ENCODE data around the gene TATDN2. TPM values are rescaled to one million over a fixed set of nuclear protein-coding genes. Genes with fewer than 3 reads are reported as not detected.
"Not testable (repeated sequence)": the region's sequence is repeated elsewhere in the genome, so short reads cannot be mapped to it uniquely, and the experiment has no call there.

The TATDN2 gene
- total RNA-seq, 2 experiments from 2014 or later: 55.4 to 67.4 TPM

GRCh38 chr3:10263646-10264363 is 15.5 kb downstream of the TATDN2 start:
- no peaks in the 10 kb centered on the region for H3K9me3 Mint-ChIP-seq
- peak; percentile 62 for DNase-seq
- ATAC-seq (ENCODE audit: low read depth): peak; percentile 93
- H3K36me3 Mint-ChIP-seq: peaks cover 47% of the 10 kb centered on the region
- peaks cover 44% of the 10 kb centered on the region for H3K4me1 Mint-ChIP-seq
- H3K27ac Mint-ChIP-seq: peak overlapping the region; percentile 76
- H3K27me3 Mint-ChIP-seq: no peaks in the 10 kb centered on the region
- POLR2A ChIA-PET: interaction anchor here (0.7 to 1.4 kb wide), 4 partner anchors 16 to 25 kb away, joined by 3 to 7 read pairs (median 5); partner anchors contain the start of gene TATDN2
- peak overlapping the region; percentile 66 for H3K4me3 Mint-ChIP-seq

- H3K36me3 Mint-ChIP-seq: peaks cover 43% of the 10 kb centered on the region
- H3K27me3 Mint-ChIP-seq: no peaks in the 10 kb centered on the region
- POLR2A ChIA-PET: no interaction called here
- ATAC-seq (ENCODE audit: low read depth) (no peak), DNase-seq (no peak)
- no peaks in the 10 kb centered on the region for H3K9me3 Mint-ChIP-seq
- H3K4me1 Mint-ChIP-seq: peaks cover 39% of the 10 kb centered on the region
- H3K4me3 Mint-ChIP-seq: peak overlapping the region; percentile 4
- no peak overlapping the region for H3K27ac Mint-ChIP-seq
Measured at GRCh38 chr3:10265833-10266232, 17.6 kb downstream of the TATDN2 start.

GRCh38 chr3:10266936-10267335 is 18.7 kb downstream of the TATDN2 start:
- H3K27ac Mint-ChIP-seq; H3K4me3 Mint-ChIP-seq; H3K9me3 Mint-ChIP-seq; POLR2A ChIA-PET; H3K27me3 Mint-ChIP-seq; DNase-seq; ATAC-seq (ENCODE audit: low read depth): not testable (repeated sequence)
- peaks cover 37% of the 10 kb centered on the region for H3K4me1 Mint-ChIP-seq
- H3K36me3 Mint-ChIP-seq: peaks cover 43% of the 10 kb centered on the region

- no peak for ATAC-seq (ENCODE audit: low read depth)
- no peak overlapping the region for H3K4me3 Mint-ChIP-seq
- no peak for DNase-seq
- peaks cover 37% of the 10 kb centered on the region for H3K4me1 Mint-ChIP-seq
- H3K27me3 Mint-ChIP-seq: no peaks in the 10 kb centered on the region
- H3K36me3 Mint-ChIP-seq: peaks cover 42% of the 10 kb centered on the region
- POLR2A ChIA-PET: no interaction called here
- no peaks in the 10 kb centered on the region for H3K9me3 Mint-ChIP-seq
- H3K27ac Mint-ChIP-seq: no peak overlapping the region
Measured at GRCh38 chr3:10268116-10268515, 19.9 kb downstream of the TATDN2 start.

- POLR2A ChIA-PET: interaction anchor here (0.5 to 0.6 kb wide), 2 partner anchors 8 to 93 kb away, joined by 3 read pairs; no protein-coding TSS in a partner anchor
- Mint-ChIP-seq H3K27me3 (no peaks in the 10 kb centered on the region), H3K4me1 (peaks cover 35% of the 10 kb centered on the region), H3K36me3 (peaks cover 41% of the 10 kb centered on the region), H3K4me3 (no peak overlapping the region), H3K9me3 (no peaks in the 10 kb centered on the region), H3K27ac (no peak overlapping the region)
- DNase-seq (no peak), ATAC-seq (ENCODE audit: low read depth) (no peak)
Measured at GRCh38 chr3:10268930-10269329, 20.7 kb downstream of the TATDN2 start.

- H3K36me3 Mint-ChIP-seq: peaks cover 42% of the 10 kb centered on the region
- no peak overlapping the region for H3K27ac Mint-ChIP-seq
- ATAC-seq (ENCODE audit: low read depth) (no peak), DNase-seq (no peak)
- POLR2A ChIA-PET: interaction anchor here (0.6 kb wide), 1 partner anchor 9 kb away, joined by 3 read pairs; no protein-coding TSS in a partner anchor
- H3K4me1 Mint-ChIP-seq: peaks cover 36% of the 10 kb centered on the region
- H3K4me3 Mint-ChIP-seq: no peak overlapping the region
- no peaks in the 10 kb centered on the region for H3K27me3 Mint-ChIP-seq
- H3K9me3 Mint-ChIP-seq: no peaks in the 10 kb centered on the region
Measured at GRCh38 chr3:10269443-10269842, 21.2 kb downstream of the TATDN2 start.

GRCh38 chr3:10272476-10272875 is 24.2 kb downstream of the TATDN2 start:
- not testable (repeated sequence) for H3K9me3 Mint-ChIP-seq; H3K27ac Mint-ChIP-seq; H3K4me3 Mint-ChIP-seq; ATAC-seq (ENCODE audit: low read depth); H3K27me3 Mint-ChIP-seq; DNase-seq
- H3K36me3 Mint-ChIP-seq: peaks cover 36% of the 10 kb centered on the region
- H3K4me1 Mint-ChIP-seq: peaks cover 29% of the 10 kb centered on the region
- POLR2A ChIA-PET: interaction anchor here (0.6 kb wide), 1 partner anchor 152 kb away, joined by 4 read pairs; no protein-coding TSS in a partner anchor

GRCh38 chr3:10272977-10273376 is 24.7 kb downstream of the TATDN2 start:
- no peaks in the 10 kb centered on the region for H3K9me3 Mint-ChIP-seq
- H3K4me1 Mint-ChIP-seq: peaks cover 27% of the 10 kb centered on the region
- POLR2A ChIA-PET: no interaction called here
- ATAC-seq (ENCODE audit: low read depth): no peak
- no peak overlapping the region for H3K4me3 Mint-ChIP-seq
- H3K36me3 Mint-ChIP-seq: peaks cover 37% of the 10 kb centered on the region
- peak overlapping the region; percentile 7 for H3K27ac Mint-ChIP-seq
- H3K27me3 Mint-ChIP-seq: no peaks in the 10 kb centered on the region
- DNase-seq: no peak

- Mint-ChIP-seq H3K9me3 (no peaks in the 10 kb centered on the region), H3K4me1 (peaks cover 29% of the 10 kb centered on the region), H3K27me3 (no peaks in the 10 kb centered on the region), H3K36me3 (peaks cover 37% of the 10 kb centered on the region), H3K27ac (no peak overlapping the region), H3K4me3 (no peak overlapping the region)
- DNase-seq: no peak
- ATAC-seq (ENCODE audit: low read depth): no peak
- POLR2A ChIA-PET: no interaction called here
Measured at GRCh38 chr3:10273702-10274305, 25.5 kb downstream of the TATDN2 start.

GRCh38 chr3:10274601-10275000 is 26.3 kb downstream of the TATDN2 start:
- DNase-seq: no peak
- peaks cover 29% of the 10 kb centered on the region for H3K4me1 Mint-ChIP-seq
- H3K9me3 Mint-ChIP-seq: no peaks in the 10 kb centered on the region
- ATAC-seq (ENCODE audit: low read depth): no peak
- H3K4me3 Mint-ChIP-seq: no peak overlapping the region
- POLR2A ChIA-PET: no interaction called here
- H3K36me3 Mint-ChIP-seq: peaks cover 36% of the 10 kb centered on the region
- H3K27ac Mint-ChIP-seq: no peak overlapping the region
- no peaks in the 10 kb centered on the region for H3K27me3 Mint-ChIP-seq

GRCh38 chr3:10277115-10277625 is 28.9 kb downstream of the TATDN2 start:
- peaks cover 26% of the 10 kb centered on the region for H3K36me3 Mint-ChIP-seq

GRCh38 chr3:10278501-10278900 is 30.2 kb downstream of the TATDN2 start:
- Mint-ChIP-seq H3K27ac (no peak overlapping the region), H3K36me3 (peaks cover 21% of the 10 kb centered on the region), H3K27me3 (no peaks in the 10 kb centered on the region), H3K4me1 (peaks cover 20% of the 10 kb centered on the region), H3K4me3 (no peak overlapping the region), H3K9me3 (no peaks in the 10 kb centered on the region)
- POLR2A ChIA-PET: no interaction called here
- DNase-seq: no peak
- no peak for ATAC-seq (ENCODE audit: low read depth)

More at GRCh38 chr3:10277115-10277625, 28.9 kb downstream of the TATDN2 start:
- Mint-ChIP-seq H3K9me3 (no peaks in the 10 kb centered on the region), H3K27me3 (no peaks in the 10 kb centered on the region), H3K4me3 (no peak overlapping the region), H3K27ac (peak overlapping the region; percentile 8), H3K4me1 (peaks cover 24% of the 10 kb centered on the region)
- ATAC-seq (ENCODE audit: low read depth) (no peak), DNase-seq (no peak)
- POLR2A ChIA-PET: no interaction called here

GRCh38 chr3:10279384-10280176 is 31.3 kb downstream of the TATDN2 start:
- ATAC-seq (ENCODE audit: low read depth) (no peak), DNase-seq (no peak)
- POLR2A ChIA-PET: no interaction called here
- no peak overlapping the region for H3K4me3 Mint-ChIP-seq
- H3K27ac Mint-ChIP-seq: no peak overlapping the region
- H3K4me1 Mint-ChIP-seq: peaks cover 22% of the 10 kb centered on the region
- no peaks in the 10 kb centered on the region for H3K27me3 Mint-ChIP-seq
- H3K9me3 Mint-ChIP-seq: no peaks in the 10 kb centered on the region
- peaks cover 14% of the 10 kb centered on the region for H3K36me3 Mint-ChIP-seq
